Immature natural killer cell (primary cell): Measurements from ENCODE around the gene CCDC6. TPM values are rescaled to one million over a fixed set of nuclear protein-coding genes. Genes with fewer than 3 reads are reported as not detected.
"Not testable (repeated sequence)": the region's sequence is repeated elsewhere in the genome, so short reads cannot be mapped to it uniquely, and the experiment has no call there.

Experiments
- DNase-seq, 3 donors: peaks; one replicate each; pipeline ENCODE4 v3.0.0; 2022; ENCODE audit warnings: mixed read lengths in 1 of 3
- H3K27ac Mint-ChIP-seq, 6 donors: one replicate each; pipeline ENCODE4 v1.8.0; 2020; ENCODE audit warnings: mixed read lengths in 6 of 6, mild to moderate bottlenecking in 5 of 6, inconsistent platforms in 4 of 6, moderate library complexity in 3 of 6
- H3K27me3 Mint-ChIP-seq, 3 donors: one replicate each; pipeline ENCODE4 v1.8.0; 2020 to 2021; ENCODE audit warnings: low read depth in 3 of 3, mild to moderate bottlenecking in 3 of 3, mixed read lengths in 3 of 3, moderate library complexity in 3 of 3, inconsistent platforms in 1 of 3
- H3K36me3 Mint-ChIP-seq, 3 donors: one replicate each; pipeline ENCODE4 v1.8.0; 2020; ENCODE audit warnings: mixed read lengths in 3 of 3, inconsistent platforms in 2 of 3, mild to moderate bottlenecking in 2 of 3
- H3K4me1 Mint-ChIP-seq, 2 donors: one replicate each; pipeline ENCODE4 v1.8.0; 2020; ENCODE audit warnings: inconsistent platforms in 2 of 2, mild to moderate bottlenecking in 2 of 2, mixed read lengths in 2 of 2, moderate library complexity in 1 of 2
- H3K4me3 Mint-ChIP-seq, 5 donors: one replicate each; pipeline ENCODE4 v1.8.0; 2020; ENCODE audit warnings: mild to moderate bottlenecking in 5 of 5, mixed read lengths in 5 of 5, inconsistent platforms in 3 of 5, moderate library complexity in 3 of 5
- H3K9me3 Mint-ChIP-seq, 6 donors: one replicate each; pipeline ENCODE4 v1.8.0; 2020; ENCODE audit warnings: mild to moderate bottlenecking in 6 of 6, mixed read lengths in 6 of 6, inconsistent platforms in 4 of 6, moderate library complexity in 3 of 6
- polyA plus RNA-seq, 3 donors: library from polyadenylated mRNA; unstranded; fragments of 300-500 nt; fragmentation: Illumina TruSeq; gene quantifications; one replicate each; pipeline ENCODE4 v1.2.3, GENCODE V29; 2021

CCDC6 gene
- polyA plus RNA-seq, 3 donors from 2014 or later: 1.6 to 3.5 (median 1.8) TPM

DNA sequence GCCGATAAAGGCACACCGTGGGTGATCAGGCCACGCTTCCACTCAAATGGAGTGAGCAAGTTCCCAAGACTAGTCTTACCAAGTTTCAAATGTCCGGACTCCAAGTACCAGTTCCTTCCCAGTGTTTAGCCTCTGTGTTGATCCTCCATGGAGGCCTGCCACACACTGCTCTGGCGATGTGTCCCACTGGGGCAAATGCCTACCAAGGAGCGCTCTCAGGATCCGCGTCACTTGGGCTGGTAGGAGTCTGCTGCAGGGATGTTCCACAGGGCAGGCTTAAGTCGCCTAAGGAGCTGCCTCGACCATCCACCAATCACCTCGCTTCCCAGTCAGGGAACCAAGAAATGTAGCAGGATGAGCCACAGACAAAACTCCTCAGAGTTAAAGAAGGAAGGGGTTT is 135.7 kb downstream of the CCDC6 start:
- Mint-ChIP-seq H3K27ac (no peak overlapping the region), H3K36me3 (no peaks in the 10 kb centered on the region), H3K9me3 (peaks cover 0 to 1% (median 0%) of the 10 kb centered on the region in 6 donors), H3K27me3 (peaks cover 0 to 4% (median 3%) of the 10 kb centered on the region in 3 donors), H3K4me1 (no peaks in the 10 kb centered on the region), H3K4me3 (no peak overlapping the region)
- DNase-seq: no peak

DNA sequence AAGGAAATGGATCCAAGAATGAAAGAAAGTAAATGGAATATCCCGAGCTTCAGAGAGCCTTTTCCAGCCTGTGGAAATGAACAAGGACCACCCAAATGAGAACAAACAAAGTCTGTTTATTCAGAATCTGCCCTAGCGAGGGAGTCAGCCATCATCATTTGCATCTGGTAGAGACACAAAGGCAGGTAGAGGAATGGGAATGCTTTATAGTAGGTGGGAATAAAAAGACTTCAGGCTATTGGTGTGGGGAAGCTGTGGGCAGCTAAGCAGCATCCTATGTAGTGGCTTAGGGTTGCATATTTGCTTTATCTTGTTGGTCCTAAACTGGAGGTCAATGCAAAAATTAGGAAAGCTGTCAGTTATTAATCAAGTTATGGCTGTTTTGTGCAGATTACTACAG is 143.9 kb downstream of the CCDC6 start:
- H3K27ac Mint-ChIP-seq: no peak overlapping the region
- no peak for DNase-seq
- no peaks in the 10 kb centered on the region for H3K4me1 Mint-ChIP-seq
- H3K9me3 Mint-ChIP-seq: peaks cover 0 to 10% (median 0%) of the 10 kb centered on the region in 6 donors
- no peaks in the 10 kb centered on the region for H3K36me3 Mint-ChIP-seq
- H3K4me3 Mint-ChIP-seq: no peak overlapping the region
- H3K27me3 Mint-ChIP-seq: peaks cover 0 to 5% (median 1%) of the 10 kb centered on the region in 3 donors

DNA sequence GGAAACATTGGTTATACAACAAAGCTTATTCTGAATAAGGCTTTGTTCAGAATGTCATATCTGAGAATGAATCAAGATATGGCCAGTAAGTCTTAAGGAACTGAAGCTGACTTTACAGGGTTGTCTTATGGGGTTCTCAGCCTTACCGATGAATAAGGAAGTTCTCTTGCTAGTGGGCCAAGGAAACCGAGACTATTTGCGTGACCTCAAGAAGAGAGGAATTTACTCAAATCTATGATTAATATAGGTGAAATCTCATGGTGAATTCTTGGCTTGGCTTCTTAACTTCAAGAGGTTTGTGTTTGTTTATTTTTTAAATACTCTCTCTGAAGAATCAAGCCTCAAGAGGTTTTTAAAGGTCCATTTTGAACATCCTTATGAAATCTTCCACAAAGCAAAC is 148.4 kb downstream of the CCDC6 start:
- Mint-ChIP-seq H3K27me3 (no peaks in the 10 kb centered on the region), H3K36me3 (no peaks in the 10 kb centered on the region), H3K4me3 (no peak overlapping the region), H3K27ac (no peak overlapping the region), H3K4me1 (no peaks in the 10 kb centered on the region), H3K9me3 (peaks cover 0 to 4% (median 0%) of the 10 kb centered on the region in 6 donors)
- no peak for DNase-seq

DNA sequence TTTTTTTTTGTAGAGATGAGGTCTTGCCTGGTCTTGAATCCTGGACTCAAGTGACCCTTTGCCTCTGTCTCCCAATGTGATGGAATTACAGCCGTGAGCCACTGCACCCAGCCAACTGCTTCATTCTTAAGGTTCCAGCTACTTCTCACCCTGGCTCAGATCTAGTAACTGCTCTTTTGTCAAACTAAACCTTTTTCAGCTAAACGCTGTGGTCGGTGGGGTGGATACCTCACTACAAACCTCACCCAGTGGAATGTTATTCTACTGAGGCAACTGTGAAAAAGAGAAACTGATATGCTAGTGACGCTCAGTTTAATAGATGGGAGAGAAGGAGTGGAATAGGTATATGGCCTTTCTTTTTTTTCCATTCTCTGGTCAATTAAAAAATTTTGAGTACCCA is 151.4 kb downstream of the CCDC6 start:
- Mint-ChIP-seq H3K27me3 (peaks cover 0 to 5% (median 0%) of the 10 kb centered on the region in 3 donors), H3K9me3 (peaks cover 0 to 7% (median 0%) of the 10 kb centered on the region in 6 donors), H3K27ac (no peak overlapping the region), H3K36me3 (no peaks in the 10 kb centered on the region), H3K4me3 (no peak overlapping the region), H3K4me1 (no peaks in the 10 kb centered on the region)
- no peak for DNase-seq

DNA sequence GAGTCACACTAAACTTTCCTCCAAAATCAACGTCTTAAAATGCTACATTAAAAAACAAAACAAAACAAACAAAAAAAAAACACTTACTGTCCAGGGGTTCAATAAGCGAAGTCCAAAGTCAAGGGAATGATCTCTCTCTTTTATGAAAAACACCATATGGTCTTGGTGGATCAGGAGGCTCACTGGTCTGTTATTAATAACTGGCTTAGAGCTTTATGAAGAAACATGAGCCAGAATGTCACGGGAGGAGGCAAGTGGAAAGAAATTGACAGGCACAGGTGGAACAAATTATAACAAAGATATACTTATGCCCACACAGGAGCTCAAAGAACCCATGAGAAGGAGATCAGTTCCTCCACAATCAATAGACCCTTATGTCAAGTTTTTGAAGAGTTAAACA is 153.1 kb downstream of the CCDC6 start, which contains the start of gene MRLN:
Gene MRLN (minus strand): TSS at position 189 of the 400 bp plus-strand sequence.
- Mint-ChIP-seq H3K4me1 (no peaks in the 10 kb centered on the region), H3K9me3 (peaks cover 0 to 3% (median 0%) of the 10 kb centered on the region in 6 donors), H3K27me3 (peaks cover 0 to 5% (median 5%) of the 10 kb centered on the region in 3 donors), H3K36me3 (no peaks in the 10 kb centered on the region), H3K27ac (no peak within 1 kb of the TSS), H3K4me3 (no peak within 1 kb of the TSS)
- DNase-seq: no peak

DNA sequence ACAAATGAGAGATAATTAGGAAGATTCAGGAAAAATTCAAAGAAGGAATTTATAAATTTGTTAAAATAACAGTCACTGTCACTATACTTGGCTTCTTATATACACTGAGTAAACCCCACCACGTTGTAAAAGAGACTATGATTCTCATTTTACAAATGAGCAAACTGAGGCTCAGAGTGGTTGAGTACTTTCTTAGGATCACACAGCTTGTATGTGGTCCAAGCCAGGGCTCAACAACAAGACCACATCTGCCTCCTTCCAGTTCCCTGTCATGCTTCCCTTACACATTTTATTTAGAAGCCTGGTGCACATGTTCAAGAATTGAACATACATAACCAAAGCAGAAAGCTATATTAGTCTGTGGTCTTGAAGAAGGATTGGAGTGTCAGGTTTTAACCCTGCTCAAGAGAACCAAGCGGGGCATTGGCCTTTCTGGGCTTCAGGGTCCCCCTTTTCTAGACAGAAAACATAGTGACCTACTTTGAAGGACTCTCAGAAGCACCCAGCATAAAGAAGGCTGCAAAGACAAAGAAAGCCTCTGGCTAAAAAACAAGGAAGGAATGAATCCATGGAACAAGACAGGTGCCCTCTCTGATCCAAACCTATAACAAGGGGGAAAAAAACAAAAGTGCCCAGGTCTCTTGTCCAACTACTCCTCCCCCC is 153.9 kb downstream of the CCDC6 start:
- Mint-ChIP-seq H3K4me3 (no peak overlapping the region), H3K9me3 (peaks cover 0 to 3% (median 0%) of the 10 kb centered on the region in 6 donors), H3K27me3 (peaks cover 0 to 5% (median 5%) of the 10 kb centered on the region in 3 donors), H3K36me3 (no peaks in the 10 kb centered on the region), H3K4me1 (no peaks in the 10 kb centered on the region), H3K27ac (no peak overlapping the region)
- DNase-seq: no peak

DNA sequence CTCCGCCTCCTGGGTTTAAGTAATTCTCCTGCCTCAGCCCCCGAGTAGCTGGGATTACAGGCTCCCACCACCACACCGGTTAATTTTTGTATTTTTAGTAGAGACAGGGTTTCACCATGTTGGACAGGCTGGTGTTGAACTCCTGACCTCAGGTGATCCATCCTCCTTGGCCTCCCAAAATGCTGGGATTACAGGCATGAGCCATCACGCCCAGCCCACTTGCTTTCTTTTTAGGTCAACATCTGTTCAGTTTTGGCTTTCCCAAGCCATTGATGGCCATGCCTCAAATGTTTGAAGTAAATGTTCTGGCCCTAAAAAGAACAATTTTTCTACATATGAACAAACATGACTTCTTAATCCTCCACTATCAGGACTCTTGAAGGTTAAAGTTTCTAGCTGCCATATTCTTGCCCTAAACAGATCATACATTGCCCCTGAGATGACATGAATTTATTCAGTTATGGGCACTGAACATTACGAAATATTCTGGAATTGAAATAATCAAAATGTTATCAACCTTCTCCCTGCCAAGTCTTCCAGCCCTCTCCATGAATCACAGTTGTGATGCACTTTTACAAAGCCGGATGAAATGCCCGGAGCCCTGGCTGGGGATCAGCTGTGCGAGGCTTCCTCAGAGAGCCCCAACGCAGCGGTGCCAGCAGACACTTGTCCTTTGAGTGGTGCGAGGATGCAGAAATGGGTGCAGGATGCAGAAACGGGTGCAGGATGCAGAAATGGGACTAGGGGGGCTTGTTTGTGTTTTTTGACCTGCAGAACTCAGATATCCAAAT is 156.0 kb downstream of the CCDC6 start:
- no peaks in the 10 kb centered on the region for H3K36me3 Mint-ChIP-seq
- no peak overlapping the region for H3K4me3 Mint-ChIP-seq
- no peak for DNase-seq
- H3K27ac Mint-ChIP-seq: no peak overlapping the region
- H3K27me3 Mint-ChIP-seq: peaks cover 0 to 5% (median 5%) of the 10 kb centered on the region in 3 donors
- peaks cover 0 to 3% (median 0%) of the 10 kb centered on the region in 6 donors for H3K9me3 Mint-ChIP-seq
- no peaks in the 10 kb centered on the region for H3K4me1 Mint-ChIP-seq

DNA sequence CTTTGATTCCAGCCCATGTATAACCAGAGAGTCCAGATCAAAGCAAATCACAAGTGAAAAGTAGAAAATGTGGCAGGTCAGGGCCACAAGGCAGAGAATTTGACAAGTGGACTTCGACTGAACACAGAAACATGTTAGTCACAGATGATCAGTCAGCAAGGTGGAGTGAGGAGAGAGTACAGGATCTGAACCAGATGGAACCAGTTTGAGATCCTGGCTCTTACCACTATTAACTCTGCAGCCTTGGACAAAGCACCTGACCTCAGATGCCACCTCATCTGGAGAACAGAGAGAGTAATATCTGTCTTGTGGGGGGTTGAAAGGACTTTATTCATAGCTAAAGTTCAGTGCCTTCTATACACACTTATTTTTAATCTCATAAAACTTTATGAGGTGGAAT is 157.5 kb downstream of the CCDC6 start:
- DNase-seq: no peak
- Mint-ChIP-seq H3K4me1 (no peaks in the 10 kb centered on the region), H3K4me3 (no peak overlapping the region), H3K27me3 (peaks cover 0 to 5% (median 5%) of the 10 kb centered on the region in 3 donors), H3K9me3 (peaks cover 0 to 3% (median 0%) of the 10 kb centered on the region in 6 donors), H3K27ac (no peak overlapping the region), H3K36me3 (no peaks in the 10 kb centered on the region)

DNA sequence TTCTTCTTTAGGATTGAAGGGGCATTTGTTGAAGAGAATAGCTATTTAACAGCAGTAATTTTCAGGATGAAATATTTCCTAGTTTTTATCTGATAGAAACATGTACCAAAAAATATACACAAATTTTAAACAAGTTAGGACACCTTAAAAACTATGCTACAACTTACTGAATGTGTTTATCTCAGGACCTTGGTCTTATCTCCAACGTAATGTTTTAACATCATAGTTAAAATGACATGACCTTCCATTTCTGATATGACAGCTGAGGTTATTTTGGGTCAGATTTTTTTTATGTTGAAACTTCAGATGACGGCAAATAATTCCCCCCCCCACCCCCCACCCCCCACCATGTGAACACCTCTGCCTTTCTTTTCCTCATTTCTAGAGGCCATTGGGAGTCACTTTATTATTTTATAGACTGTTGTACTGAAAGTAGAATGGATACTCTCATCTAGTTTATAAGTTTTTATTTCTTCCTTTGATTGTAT is 161.1 kb downstream of the CCDC6 start:
- H3K4me3 Mint-ChIP-seq: no peak overlapping the region
- no peaks in the 10 kb centered on the region for H3K4me1 Mint-ChIP-seq
- peaks cover 1 to 8% (median 3%) of the 10 kb centered on the region in 3 donors for H3K27me3 Mint-ChIP-seq
- DNase-seq: no peak
- no peak overlapping the region for H3K27ac Mint-ChIP-seq
- H3K36me3 Mint-ChIP-seq: no peaks in the 10 kb centered on the region
- peaks cover 0 to 2% (median 0%) of the 10 kb centered on the region in 6 donors for H3K9me3 Mint-ChIP-seq

DNA sequence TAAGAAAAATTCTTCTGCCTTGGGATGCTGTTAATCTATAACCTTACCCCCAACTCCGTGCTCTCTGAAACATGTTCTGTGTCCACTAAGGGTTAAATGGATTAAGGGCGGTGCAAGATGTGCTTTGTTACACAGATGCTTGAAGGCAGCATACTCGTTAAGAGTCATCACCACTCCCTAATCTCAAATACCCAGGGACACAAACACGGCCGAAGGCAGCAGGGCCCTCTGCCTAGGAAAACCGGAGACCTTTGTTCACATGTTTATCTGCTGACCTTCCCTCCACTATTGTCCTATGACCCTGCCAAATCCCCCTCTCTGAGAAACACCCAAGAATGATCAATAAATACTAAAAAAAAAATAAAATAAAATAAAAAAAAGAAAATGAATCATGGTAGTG is 161.6 kb downstream of the CCDC6 start:
- not testable (repeated sequence) for DNase-seq, H3K4me3 Mint-ChIP-seq, H3K36me3 Mint-ChIP-seq, H3K4me1 Mint-ChIP-seq, H3K27me3 Mint-ChIP-seq, H3K9me3 Mint-ChIP-seq, H3K27ac Mint-ChIP-seq

DNA sequence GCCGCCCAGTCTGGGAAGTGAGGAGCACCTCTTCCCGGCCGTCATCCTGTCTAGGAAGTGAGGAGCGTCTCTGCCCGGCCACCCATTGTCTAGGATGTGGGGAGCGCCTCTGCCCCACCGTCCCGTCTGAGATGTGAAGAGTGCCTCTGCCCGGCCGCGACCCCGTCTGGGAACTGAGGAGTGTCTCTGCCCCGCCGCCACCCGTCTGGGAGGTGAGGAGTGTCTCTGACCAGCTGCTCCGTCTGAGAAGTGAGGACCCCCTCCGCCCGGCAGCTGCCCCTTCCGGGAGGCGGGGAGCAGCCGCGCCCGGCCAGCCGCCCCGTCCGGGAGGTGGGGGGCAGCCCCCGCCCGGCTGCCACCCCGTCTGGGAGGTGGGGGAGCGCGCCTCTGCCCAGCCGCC is 162.2 kb downstream of the CCDC6 start:
- H3K4me3 Mint-ChIP-seq, H3K9me3 Mint-ChIP-seq, DNase-seq, H3K36me3 Mint-ChIP-seq, H3K27ac Mint-ChIP-seq, H3K4me1 Mint-ChIP-seq, H3K27me3 Mint-ChIP-seq: not testable (repeated sequence)

DNA sequence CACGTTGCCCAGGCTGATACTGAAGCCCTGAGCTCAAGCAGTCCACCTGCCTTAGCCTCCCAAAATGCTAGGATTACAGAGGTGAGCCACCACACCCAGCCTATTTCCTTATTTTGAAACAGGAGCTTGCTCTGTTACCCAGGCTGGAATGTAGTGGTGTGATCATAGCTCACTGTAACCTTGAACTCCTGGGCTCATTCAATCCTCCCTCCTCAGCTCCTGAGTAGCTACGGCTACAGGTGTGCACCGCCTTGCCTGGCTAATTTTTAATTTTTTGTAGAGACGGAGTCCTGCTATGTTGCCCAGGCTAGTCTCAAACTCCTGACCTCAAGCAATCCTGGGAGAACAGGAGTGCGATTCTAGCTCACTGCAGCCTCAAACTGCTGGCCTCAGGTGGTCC is 164.8 kb downstream of the CCDC6 start:
- Mint-ChIP-seq H3K36me3 (no peaks in the 10 kb centered on the region), H3K4me3 (no peak overlapping the region), H3K9me3 (peaks cover 0 to 2% (median 0%) of the 10 kb centered on the region in 6 donors), H3K27me3 (peaks cover 3 to 4% (median 3%) of the 10 kb centered on the region in 3 donors), H3K27ac (no peak overlapping the region), H3K4me1 (no peaks in the 10 kb centered on the region)
- no peak for DNase-seq

DNA sequence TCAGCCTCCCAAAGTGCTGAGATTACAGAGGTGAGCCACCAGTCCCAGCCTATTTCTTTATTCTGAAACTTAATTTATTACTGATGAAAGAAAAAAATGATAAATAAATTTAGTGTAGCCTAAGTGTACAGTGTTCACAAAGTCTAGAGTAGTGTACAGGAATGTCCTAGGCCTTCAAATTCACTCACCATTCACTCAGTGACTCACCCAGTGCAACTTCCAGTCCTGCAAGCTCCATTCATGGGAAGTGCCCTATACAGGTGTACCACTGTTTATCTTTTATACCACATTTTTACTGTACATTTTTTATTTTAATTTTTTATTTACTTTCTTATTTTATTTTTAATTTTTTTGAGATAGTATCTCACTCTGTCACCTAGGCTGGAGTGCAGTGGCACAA is 165.3 kb downstream of the CCDC6 start:
- Mint-ChIP-seq H3K27me3 (peaks cover 3 to 4% (median 3%) of the 10 kb centered on the region in 3 donors), H3K4me1 (no peaks in the 10 kb centered on the region), H3K9me3 (peaks cover 0 to 2% (median 0%) of the 10 kb centered on the region in 6 donors), H3K27ac (no peak overlapping the region), H3K4me3 (no peak overlapping the region), H3K36me3 (no peaks in the 10 kb centered on the region)
- no peak for DNase-seq
